HT1080 (cell line): Measurements from ENCODE around the gene FAM174C. TPM values are rescaled to one million over a fixed set of nuclear protein-coding genes. Genes with fewer than 3 reads are reported as not detected.
"Not testable (repeated sequence)": the region's sequence is repeated elsewhere in the genome, so short reads cannot be mapped to it uniquely, and the experiment has no call there.

ENCODE experiments used
- DNase-seq: peaks from one replicate; pipeline ENCODE4 v3.0.0-alpha.2; 2015; ENCODE audit warnings: low read depth
- total RNA-seq: library from RNA; depleted of rRNA; stranded (reverse); fragments of >200 nt; shearing (Covaris generic); gene quantifications from 2 replicates; pipeline ENCODE4 v1.2.3, GENCODE V29; 2014

Gene FAM174C
- total RNA-seq, 1 experiment from 2014 or later, result 53.1 TPM

DNA sequence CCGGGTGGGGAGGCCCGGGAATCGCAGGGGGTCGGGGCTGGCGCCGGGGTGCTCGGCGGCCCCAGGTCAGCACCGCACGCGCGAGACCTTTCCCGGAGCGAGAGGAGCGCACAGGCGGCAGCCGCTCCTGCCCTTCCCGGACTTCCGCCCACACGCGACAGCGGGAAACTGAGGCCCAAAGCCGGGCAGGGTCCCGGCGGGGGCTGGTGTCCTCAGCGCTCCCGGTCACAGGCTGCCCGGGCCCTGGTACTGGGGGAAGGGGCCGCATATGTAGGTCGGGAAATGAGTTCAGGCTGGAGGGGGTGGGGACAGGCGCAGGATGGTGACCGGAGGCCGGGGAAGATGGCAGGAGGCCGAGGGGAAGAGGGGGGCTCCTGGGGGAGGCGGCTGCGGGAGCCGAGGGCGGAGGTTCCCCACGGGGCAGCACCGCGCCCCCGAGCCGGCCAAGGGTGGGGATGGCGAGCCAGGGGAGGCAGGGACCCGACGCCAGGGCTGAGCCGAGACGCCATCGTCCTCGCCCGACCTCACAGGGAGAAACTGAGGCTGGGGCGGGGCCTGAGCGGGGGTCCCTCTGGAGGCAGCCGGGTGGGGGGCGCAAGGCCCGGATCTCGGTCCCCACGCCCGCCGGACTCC, 38.2 kb upstream of the FAM174C start:
- DNase-seq, result no peak

DNA sequence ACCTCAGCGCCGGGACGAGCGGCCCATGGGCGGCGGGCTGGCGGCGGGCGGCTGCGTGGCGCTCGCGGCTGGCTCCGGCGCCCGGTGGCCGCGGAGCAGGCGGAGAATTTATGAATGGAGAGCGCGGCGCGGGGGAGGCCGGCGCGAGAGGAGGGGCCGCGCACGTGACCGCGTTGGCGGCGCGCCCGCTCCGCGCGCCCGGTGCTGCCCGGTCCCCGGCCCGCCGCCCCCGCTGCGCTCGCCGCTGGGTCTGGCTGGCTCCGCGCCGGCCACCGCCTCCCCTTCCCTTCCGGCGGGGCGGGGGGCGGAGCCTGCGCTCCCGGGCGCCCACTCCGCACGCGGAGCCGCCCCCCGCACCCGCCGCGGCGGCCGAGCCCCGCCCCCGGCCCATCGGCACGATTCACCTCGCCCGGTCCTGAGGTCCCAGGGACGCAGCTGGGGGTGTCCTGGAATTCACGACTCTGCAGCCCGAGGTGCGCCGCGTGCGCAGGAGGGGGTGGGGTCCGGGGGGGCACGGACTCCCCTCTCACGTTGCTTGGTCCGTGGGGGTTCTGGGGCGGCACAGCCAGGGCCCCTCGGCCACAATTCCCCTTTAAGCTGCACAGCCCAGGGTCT, 37.5 kb upstream of the FAM174C start, which contains the start of gene CBARP:
Gene CBARP, minus strand, starts transcription at position 252 of the 615 bp plus-strand sequence. CDS start 1,905 bp downstream, outside the sequence.
- DNase-seq, result no peak

DNA sequence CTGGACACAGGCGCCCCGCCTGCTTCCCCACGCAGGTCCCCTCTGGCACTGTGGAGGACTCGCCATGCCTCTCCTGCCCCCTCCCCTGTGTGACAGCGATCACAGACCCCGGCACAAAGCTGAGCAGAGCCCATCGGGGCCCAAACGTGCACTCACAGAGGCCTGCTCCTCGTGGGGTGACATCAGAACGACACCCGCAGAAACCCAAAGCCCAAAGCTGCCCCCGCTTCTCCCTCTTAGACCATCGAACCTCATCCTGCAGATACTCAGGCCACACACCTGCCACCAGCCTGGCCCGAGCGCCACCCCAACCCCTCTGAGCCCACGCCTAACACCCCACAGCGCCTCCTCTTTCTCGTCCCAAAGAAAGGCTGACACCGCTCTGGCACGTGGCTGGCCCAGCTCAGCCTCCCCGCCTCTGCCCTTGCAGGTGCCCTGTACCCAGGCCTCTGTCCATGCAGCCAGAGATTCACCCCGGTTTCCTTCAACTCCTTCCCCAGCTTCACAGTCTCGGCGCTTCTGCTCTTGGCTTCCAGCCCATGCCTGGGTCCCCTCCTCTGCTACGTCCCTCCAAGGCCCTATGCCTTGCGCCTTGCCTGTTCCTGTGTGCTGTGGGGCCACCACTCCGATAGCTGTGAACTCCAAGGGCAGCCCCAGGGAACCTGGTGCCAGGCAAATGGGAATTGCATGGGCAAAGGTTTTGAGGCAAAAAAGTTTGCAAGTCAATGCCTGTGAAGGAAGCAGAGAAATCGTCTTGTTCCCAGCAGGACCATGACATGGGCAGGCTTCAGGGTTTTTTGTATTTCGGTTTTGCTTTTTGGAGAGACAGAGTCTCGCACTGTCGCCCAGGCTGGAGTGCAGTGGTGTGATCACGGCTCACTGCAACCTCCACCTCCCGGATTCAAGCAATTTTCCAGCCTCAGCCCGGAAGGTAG, 36.7 kb upstream of the FAM174C start:
- DNase-seq, result no peak

DNA sequence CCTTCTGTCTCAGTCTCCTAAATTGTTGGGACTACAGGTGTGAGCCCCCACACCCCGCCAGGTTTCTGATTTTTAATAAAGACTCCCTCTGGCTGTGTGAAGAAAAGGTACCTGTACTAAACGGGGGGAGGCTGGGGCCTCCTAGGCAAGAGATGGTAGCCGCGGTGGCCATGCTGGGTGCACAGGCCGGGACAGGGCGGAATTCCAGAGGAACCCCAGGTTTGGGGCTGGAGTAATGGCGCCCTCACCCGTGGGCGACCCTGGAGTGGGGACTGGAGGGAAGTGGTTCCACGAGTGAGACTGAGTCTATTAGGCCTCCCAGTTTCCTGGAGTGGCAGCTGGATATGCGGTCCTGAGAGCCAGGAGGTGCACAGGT, 35.9 kb upstream of the FAM174C start:
- no peak for DNase-seq

DNA sequence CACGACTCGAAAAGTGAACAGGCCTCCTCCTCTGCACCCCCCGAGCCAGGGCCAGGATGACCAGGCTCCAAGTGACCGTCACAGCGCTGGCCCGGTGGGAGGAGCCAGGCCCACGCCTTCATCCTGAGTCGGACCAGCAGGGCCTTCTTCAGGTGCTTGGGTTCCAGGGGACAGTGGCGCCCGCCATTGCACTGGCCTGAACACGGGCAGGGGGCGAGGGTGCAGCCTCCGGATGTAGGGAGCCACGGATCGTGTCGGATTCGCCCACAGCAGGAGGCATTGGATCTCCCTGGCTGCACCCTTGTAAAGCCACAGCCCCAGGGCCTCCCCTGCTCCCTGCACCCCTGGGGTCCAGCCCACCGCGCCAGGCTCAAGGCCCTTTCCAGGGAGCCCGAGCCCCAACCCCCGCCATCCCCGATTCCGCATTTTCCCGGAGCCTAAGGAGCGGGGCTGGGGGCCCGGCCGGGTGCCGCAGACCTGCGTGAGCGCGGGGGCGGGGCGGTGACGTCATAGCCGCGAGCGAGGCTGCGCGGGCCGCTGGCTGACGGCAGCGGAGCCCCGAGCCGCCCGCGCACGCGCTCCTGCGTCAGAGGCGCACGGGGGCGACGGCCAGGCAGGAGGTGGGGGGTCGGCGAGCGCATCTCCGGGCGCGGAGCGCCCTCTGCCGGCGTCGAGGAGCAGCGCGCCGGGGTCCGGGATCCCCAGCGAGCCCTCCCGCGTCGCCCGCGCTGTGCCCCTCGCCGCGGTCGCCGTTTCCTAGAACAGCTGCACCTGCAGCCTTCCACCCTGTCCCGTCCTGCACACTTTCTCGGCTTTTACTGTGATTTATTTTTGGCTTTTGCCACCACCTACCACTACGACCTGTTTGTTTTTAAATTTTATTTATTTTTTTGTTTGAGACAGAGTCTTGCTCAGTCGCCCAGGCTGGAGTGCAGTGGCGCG, 35.3 kb upstream of the FAM174C start:
- peak; percentile 80 for DNase-seq

DNA sequence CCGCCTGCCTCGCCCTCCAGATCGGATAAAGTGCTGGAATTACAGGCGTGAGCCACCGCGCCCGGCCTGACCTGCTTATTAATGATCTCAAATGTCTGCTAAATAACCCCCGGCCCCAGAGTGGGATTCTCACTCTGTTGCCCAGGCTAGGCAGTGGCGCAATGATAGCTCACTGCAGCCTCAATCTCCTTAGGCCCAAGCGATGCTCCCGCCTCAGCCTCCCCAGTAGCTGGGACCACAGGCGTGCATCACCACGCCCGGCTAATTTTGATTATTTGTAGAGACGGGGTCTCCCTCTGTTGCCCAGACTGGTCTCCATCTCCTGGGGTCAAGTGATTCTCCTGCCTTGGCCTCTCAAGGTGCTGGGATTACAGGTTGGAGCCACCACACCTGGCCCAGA, 34.4 kb upstream of the FAM174C start:
- no peak for DNase-seq

DNA sequence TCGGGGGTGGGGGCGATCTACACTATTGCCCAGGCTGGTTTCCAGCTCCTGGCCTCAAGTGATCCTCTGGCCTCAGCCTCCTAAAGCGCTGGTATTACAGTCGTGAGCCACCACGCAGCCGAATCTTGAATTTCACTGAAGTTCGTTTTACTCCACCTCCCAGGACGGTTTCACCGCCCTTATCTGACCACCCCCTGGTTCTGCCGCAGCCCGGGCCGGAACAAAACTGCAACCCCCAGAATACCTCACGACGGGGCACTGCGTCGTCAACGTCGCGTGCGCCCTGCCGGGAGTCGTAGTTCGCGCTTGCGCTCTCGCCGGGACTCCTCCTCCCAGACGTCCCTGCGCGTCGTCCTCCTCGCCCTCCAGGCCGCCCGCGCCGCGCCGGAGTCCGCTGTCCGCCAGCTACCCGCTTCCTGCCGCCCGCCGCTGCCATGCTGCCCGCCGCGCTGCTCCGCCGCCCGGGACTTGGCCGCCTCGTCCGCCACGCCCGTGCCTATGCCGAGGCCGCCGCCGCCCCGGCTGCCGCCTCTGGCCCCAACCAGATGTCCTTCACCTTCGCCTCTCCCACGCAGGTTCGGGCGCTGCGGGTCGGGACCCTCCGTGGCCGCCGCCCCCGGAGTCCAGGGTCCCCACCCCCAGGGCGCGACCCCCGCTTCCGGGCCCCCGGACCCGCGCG, 33.8 kb upstream of the FAM174C start, which contains the start of gene ATP5F1D:
Gene ATP5F1D, plus strand, starts transcription at position 335 of the 679 bp plus-strand sequence. Its CDS starts 100 bp downstream, at position 435.
- peak; percentile 94 for DNase-seq

DNA sequence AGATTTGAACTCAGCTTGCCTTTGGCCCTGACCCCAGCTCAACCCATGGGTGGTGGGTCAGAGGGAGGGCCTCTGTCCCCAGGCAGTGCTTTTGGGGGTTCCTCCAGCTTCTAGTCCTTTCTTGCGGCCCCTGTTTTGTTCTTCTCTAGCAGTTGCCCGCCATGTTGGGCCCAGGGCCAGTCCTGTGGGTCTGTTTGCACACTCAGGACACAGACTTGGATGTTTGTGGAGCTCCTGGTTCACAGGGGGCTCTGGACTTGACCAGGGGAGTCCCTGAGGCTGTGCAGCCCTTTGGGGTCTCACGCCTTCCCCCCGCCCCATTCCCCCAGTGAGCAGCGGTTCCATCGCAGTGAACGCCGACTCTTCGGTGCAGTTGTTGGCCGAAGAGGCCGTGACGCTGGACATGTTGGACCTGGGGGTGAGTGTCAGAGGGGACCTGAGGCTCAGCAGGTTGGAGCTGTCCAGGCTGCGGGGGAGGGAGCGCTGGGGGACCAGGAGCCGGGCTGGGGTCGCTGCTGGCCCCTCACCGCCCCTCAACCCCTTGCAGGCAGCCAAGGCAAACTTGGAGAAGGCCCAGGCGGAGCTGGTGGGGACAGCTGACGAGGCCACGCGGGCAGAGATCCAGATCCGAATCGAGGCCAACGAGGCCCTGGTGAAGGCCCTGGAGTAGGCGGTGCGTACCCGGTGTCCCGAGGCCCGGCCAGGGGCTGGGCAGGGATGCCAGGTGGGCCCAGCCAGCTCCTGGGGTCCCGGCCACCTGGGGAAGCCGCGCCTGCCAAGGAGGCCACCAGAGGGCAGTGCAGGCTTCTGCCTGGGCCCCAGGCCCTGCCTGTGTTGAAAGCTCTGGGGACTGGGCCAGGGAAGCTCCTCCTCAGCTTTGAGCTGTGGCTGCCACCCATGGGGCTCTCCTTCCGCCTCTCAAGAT, 31.3 kb upstream of the FAM174C start:
- peak; percentile 71 for DNase-seq

DNA sequence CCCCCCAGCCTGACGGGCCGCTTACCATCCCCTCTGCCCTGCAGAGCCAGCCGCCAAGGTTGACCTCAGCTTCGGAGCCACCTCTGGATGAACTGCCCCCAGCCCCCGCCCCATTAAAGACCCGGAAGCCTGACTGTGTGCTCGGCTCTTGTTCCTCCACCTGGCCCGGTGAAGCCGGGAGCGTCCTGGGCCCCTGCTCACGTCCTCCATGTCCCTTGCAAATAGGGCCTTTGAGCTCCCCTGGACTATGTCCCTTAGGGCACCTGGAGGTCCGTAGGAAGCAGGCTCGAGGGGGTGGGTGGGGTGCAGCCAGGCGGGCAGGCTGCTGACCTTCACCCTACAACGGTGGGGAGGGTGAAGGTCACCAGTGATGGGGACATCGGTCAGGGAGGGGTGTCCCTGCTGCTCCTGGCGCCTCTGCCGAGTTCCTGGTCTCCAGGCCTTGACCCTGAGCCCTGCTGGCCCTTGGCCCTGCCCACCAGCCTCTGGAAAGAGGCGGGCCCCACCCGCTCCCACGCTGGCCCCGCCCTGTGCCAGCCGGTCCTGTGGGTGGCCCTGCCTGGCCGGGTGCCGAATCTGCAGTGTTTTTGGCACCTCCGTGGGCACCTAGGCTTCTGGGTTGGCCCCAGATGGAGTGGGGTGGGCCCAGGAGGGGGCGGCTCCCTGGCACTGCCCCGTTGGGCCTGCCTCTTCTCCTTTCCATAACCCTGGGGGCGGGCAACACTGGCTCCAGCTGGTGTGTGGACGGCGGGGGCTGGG, 30.5 kb upstream of the FAM174C start:
- DNase-seq, result no peak

DNA sequence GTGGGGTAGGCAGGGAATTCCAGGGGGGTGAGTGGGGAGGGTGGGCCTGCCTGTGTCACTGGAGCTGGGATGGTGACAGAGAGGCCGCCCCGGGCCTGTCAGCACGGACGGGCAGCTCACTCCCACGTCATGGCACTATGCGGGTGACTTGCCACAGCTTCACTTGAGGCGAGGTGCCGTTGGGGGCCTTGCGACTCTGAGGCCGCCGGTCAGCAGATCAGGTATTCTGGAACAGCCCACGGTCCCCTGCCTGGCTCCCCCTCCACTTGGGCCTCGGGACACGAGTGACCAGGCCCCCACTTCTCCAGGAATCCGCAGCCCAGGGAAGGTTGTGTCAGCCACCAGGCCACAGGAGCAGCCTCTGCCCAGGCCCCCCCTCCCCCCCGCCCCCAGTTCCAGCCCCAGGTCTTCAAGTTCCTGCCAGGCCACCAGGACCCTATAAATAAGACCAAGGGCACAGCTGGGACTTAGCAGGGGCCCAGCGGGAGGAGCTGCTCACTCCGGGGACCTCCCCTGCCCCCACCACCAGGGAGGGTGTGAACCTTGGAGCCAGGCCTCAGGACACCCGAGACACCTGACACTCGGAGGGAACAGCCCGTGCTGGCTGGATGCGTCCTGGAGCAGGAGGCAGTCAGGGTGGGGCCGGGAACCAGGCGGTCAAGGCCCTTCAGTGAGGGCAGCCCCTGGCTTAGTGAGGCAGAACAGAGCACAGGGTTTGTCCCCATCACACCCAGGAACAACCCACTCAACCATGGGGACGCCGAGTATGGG, 29.7 kb upstream of the FAM174C start:
- DNase-seq, result no peak

DNA sequence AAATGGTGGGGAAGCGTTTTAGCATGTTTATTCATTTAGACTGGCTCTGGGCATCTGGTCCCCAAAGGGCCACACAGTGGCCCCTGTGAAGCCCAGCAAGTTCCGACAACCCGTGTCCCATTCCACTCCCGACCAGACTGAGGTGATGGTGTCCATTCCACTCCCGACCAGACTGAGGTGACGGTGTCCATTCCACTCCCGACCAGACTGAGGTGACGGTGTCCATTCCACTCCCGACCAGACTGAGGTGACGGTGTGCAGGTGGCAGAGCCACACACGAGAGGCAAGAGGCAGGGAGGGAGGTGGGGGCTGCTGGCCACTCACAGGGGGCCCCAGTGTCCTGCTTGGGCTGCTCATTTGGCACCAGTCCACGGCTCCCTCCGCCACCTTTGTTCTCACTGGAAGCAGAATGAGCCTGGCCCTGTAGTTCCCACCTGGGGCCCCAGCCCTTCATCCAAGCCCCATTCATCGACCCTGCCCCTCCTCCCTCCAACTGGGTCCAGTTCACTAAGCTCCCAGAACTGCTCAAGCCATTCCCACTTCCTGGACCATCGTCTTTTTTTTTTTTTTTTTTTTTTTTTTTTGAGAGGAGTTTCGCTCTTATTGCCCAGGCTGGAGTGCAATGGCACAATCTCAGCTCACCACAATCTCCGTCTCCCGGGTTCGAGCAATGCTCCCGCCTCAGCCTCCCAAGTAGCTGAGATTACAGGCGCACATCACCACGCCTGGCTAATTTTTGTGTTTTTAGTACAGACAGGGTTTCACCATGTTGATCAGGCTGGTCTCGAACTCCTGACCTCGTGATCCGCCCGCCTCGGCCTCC, 28.9 kb upstream of the FAM174C start:
- not testable (repeated sequence) for DNase-seq

DNA sequence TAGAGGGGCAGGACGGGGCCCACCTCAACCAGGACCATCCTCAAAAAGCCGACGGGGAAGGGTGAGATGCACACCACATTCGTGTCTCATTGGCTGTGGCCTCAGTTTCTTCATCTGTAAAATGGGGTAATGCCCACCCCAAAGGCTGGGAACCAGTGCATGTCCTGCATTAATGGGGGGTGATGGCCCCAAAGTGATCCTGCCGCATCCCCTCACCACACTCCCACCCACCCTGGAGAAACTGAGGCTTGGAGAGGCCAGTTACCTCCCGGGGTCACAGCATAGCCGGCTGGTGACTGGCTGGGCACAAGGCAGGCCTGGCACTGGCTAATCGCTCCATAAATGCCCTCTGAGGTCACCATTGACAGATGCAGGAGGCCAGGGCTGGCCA, 27.6 kb upstream of the FAM174C start:
- no peak for DNase-seq

DNA sequence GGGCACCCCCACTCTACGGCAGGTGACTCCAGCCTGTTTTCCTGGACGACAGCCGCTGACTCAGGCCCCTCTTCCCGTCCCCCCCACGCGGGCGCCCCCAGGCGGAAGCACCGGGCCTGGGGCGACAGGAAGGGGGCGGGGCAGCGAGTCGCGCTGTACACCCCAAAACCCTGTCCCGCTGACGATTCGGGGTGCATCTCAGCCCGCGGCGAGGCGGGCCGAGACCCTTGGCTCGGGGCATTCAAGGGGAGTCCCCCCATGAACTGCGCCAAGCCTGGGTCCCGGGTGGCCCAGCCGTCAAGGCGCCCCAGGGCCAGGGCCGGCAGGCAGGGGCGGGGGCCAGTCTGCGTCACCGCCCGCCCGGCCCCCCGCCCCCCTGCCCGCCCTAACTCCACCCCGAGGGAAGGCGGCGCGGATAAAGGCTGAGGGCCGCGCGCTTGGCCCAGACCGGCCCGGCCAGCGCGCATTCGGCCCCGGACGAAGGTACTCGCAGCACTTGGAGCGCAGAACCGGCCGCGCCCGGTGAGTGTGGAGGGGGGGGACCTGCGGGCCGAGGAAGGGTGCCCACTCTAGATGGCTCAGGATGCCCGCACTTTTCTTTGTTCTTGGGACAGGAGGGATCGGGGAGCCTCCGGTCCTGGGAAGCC, 27.1 kb upstream of the FAM174C start, which contains the start of gene MIDN:
Gene MIDN, plus strand, starts transcription at position 445 of the 647 bp plus-strand sequence. CDS start 1,714 bp downstream, outside the sequence.
- DNase-seq, result peak; percentile 80

DNA sequence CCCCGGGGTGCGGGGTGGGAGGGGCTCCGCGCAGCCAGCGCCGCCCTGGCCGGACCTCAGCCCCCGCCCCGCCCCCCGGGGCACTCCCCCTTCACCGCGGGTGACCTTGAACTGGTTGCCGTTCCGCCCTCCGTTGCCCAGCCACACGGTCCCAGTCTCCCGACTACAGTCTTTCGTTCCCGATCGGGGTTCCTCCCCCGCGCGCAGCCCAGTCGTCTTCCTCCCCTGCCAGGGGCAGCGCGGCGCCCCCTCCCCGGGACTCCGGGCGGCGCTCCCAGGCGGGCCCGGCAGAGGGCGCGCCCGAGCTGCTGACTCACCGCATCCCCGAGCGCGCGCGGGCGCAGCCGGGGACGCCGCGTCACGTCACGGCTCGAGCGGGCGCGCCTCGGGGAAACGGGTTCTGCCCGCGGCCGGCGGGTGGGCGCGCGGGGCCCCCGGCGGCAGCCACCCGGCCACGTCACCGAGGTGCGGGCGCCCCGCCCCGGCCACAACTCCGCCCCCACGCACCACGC, 26.5 kb upstream of the FAM174C start:
- DNase-seq, result no peak

DNA sequence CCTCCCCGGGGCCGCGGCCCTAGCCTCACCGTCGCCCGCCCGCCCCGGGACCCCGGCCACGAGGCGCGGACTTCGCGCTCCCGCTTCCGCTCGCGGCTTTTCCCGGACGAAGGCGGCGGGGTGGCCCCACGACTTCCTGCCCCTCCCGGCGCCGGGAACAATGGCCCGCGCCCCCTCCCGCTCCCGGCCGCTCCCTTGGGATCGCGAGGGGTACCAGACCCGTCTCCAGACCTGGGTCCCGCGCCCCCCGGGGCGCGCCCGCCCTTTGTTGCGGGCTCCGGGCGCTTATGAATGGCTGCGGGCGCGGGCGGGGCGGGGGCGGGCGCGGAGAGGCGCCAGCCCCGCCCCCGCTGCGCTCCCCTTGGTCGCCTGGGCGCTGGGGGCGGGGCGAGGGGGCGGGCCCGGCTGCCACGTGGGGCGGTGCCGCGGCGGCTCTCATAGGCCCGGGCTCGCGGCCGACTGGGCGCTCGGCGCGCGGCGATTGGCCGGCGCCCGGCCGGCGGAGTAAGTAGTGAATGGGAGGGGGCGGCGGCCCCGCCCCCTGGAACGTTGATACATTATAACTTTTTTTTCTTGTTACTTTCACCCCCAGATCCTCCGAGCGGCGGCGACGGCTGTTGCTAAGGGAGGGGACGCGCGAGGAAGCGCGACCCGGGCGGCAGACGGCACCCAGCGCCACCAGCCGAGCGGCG, 25.9 kb upstream of the FAM174C start:
- DNase-seq, result peak; percentile 94
